GM23248 (cell line): Measurements from ENCODE around the gene CCN2. TPM values are rescaled to one million over a fixed set of nuclear protein-coding genes. Genes with fewer than 3 reads are reported as not detected.
A peak's percentile ranks its signal among the peaks of the same experiment; 100 is the strongest.
"Not testable (repeated sequence)": the region's sequence is repeated elsewhere in the genome, so short reads cannot be mapped to it uniquely, and the experiment has no call there.

ENCODE experiments used
- DNase-seq: peaks from one replicate; pipeline ENCODE4 v3.0.0-alpha.2; 2015
- H2AFZ ChIP-seq: fragments of 200-600 bp; sonication (generic); 2 replicates; pipeline ENCODE4 v1.6.1; 2016; ENCODE audit warnings: antibody characterized with exemption
- H3F3A ChIP-seq: fragments of 200-600 bp; sonication (generic); 2 replicates; pipeline ENCODE4 v1.6.1; 2016; ENCODE audit warnings: mild to moderate bottlenecking, antibody characterized with exemption, mixed run types; ENCODE audit not compliant: insufficient read depth
- H3K27ac ChIP-seq: fragments of 200-600 bp; sonication (generic); 2 replicates; pipeline ENCODE4 v1.5.1; 2016; ENCODE audit warnings: mild to moderate bottlenecking
- H3K27me3 ChIP-seq: fragments of 200-600 bp; sonication (generic); replicated peaks from 2 replicates; pipeline ENCODE4 v1.6.1; 2016; ENCODE audit warnings: mild to moderate bottlenecking; ENCODE audit not compliant: insufficient read depth
- H3K36me3 ChIP-seq: fragments of 200-600 bp; sonication (generic); 2 replicates; pipeline ENCODE4 v1.6.1; 2016; ENCODE audit warnings: low read depth, mild to moderate bottlenecking
- H3K4me1 ChIP-seq: fragments of 200-600 bp; sonication (generic); 2 replicates; pipeline ENCODE4 v1.6.1; 2016; ENCODE audit warnings: mild to moderate bottlenecking; ENCODE audit not compliant: insufficient read depth
- H3K4me2 ChIP-seq: fragments of 200-600 bp; sonication (generic); one replicate; pipeline ENCODE4 v1.6.1; 2016; ENCODE audit warnings: mild to moderate bottlenecking; ENCODE audit not compliant: unreplicated experiment
- H3K4me3 ChIP-seq: fragments of 200-600 bp; sonication (generic); 2 replicates; pipeline ENCODE4 v1.5.1; 2016; ENCODE audit warnings: mild to moderate bottlenecking
- H3K79me2 ChIP-seq: fragments of 200-600 bp; sonication (generic); 2 replicates; pipeline ENCODE4 v1.6.1; 2016; ENCODE audit warnings: mild to moderate bottlenecking; ENCODE audit not compliant: insufficient read depth
- H3K9ac ChIP-seq: fragments of 200-600 bp; sonication (generic); 2 replicates; pipeline ENCODE4 v1.6.1; 2016; ENCODE audit warnings: mild to moderate bottlenecking
- H3K9me2 ChIP-seq: fragments of 200-600 bp; sonication (generic); 2 replicates; pipeline ENCODE4 v1.6.1; 2016; ENCODE audit warnings: mixed run types, mild to moderate bottlenecking, moderate library complexity; ENCODE audit not compliant: insufficient read depth
- H3K9me3 ChIP-seq: fragments of 200-600 bp; sonication (generic); one replicate; pipeline ENCODE4 v1.6.1; 2017; ENCODE audit warnings: low read depth
- H4K20me1 ChIP-seq: fragments of 200-600 bp; sonication (generic); 2 replicates; pipeline ENCODE4 v1.6.0; 2016; ENCODE audit not compliant: insufficient read depth
- EZH2 ChIP-seq: fragments of 200-600 bp; sonication (generic); IDR thresholded peaks from 2 replicates; pipeline ENCODE4 v1.6.1; 2018; ENCODE audit warnings: antibody characterized with exemption, mild to moderate bottlenecking; ENCODE audit not compliant: insufficient read depth, poor library complexity, severe bottlenecking
- EZH2phosphoT487 ChIP-seq: fragments of 200-600 bp; sonication (generic); IDR thresholded peaks from 2 replicates; pipeline ENCODE4 v1.6.1; 2018; ENCODE audit warnings: antibody characterized with exemption, moderate library complexity, mild to moderate bottlenecking, low read depth; ENCODE audit not compliant: insufficient read depth
- WGBS, 2 experiments: methylation state at CpG; one replicate each; pipeline ENCODE4 v1.1.6; 2015 to 2017; ENCODE audit warnings: low lambda C conversion rate in 2 of 2, low coverage in 1 of 2; ENCODE audit errors: missing lambda C conversion rate in 2 of 2; 5-methylcytosine and 5-hydroxymethylcytosine counted together
- in situ Hi-C: fragments of 300-500 bp; cut with MboI; formaldehyde crosslinking; loops from 2 replicates; pipeline ENCODE4 v1.15.0; 2020
- polyA plus RNA-seq: library from polyadenylated mRNA; unstranded; fragments of >200 nt; fragmentation: Nextera tagmentation; extraction: Ambion mirVana; gene quantifications from 2 replicates; pipeline ENCODE4 v1.2.1, GENCODE V29; 2016
- total RNA-seq: library from RNA; depleted of rRNA; stranded (reverse); fragments of >200 nt; shearing (Covaris generic); gene quantifications from 2 replicates; pipeline ENCODE4 v1.2.3, GENCODE V29; 2014

Gene CCN2
- total and polyA plus RNA-seq, 2 experiments from 2014 or later, result 410 to 1,647 TPM

GRCh38 chr6:131910219-131910589 lies 41.0 kb downstream of the CCN2 start:
- no peak for TF ChIP-seq EZH2
- TF ChIP-seq EZH2phosphoT487, result no peak
- H2AFZ ChIP-seq, result no peak overlapping the region
- no peaks in the 10 kb centered on the region for H3F3A ChIP-seq
- no peaks in the 10 kb centered on the region for H3K9me2 ChIP-seq
- peaks cover 6% of the 10 kb centered on the region; the same call in 1 of the 2 replicates for H3K4me1 ChIP-seq
- H3K36me3 ChIP-seq, result no peaks in the 10 kb centered on the region
- DNase-seq, result no peak
- no peak overlapping the region for H3K9ac ChIP-seq
- H4K20me1 ChIP-seq, result no peaks in the 10 kb centered on the region
- no peak overlapping the region for H3K27ac ChIP-seq
- H3K4me3 ChIP-seq, result no peak overlapping the region
- H3K9me3 ChIP-seq, result no peaks in the 10 kb centered on the region
- in situ Hi-C loops, result loop anchor here (10.0 to 25.0 kb wide), 2 partner anchors 215 to 877 kb away; partner anchors contain the start of gene SLC18B1
- H3K4me2 ChIP-seq, result no peak overlapping the region
- WGBS, 2 experiments, result 93 to 94% methylated on average over 1 of the region's 1 CpG
- no peaks in the 10 kb centered on the region for H3K79me2 ChIP-seq
- H3K27me3 ChIP-seq, result no peaks in the 10 kb centered on the region

- Histone ChIP-seq H3K9me2 (no peaks in the 10 kb centered on the region), H3K36me3 (no peaks in the 10 kb centered on the region), H3K9ac (no peak overlapping the region), H3F3A (no peaks in the 10 kb centered on the region), H3K4me1 (peaks cover 2% of the 10 kb centered on the region; the same call in 1 of the 2 replicates), H3K79me2 (no peaks in the 10 kb centered on the region), H3K27ac (no peak overlapping the region), H4K20me1 (no peaks in the 10 kb centered on the region), H3K9me3 (no peaks in the 10 kb centered on the region), H3K27me3 (no peaks in the 10 kb centered on the region), H2AFZ (no peak overlapping the region), H3K4me3 (no peak overlapping the region), H3K4me2 (no peak overlapping the region)
- TF ChIP-seq EZH2phosphoT487, result 0 out of 2 replicates have a peak, but pooled peaks have one; percentile 76
- no peak for TF ChIP-seq EZH2
- DNase-seq, result peak; percentile 72
- 67 to 74% methylated on average over 4 of the region's 4 CpGs for WGBS, 2 experiments
- in situ Hi-C loops, result loop anchor here (10.0 to 25.0 kb wide), 2 partner anchors 215 to 878 kb away; partner anchors contain the start of gene SLC18B1
Observed at GRCh38 chr6:131909408-131910218, 41.6 kb downstream of the CCN2 start.

GRCh38 chr6:131908787-131909186 lies 42.4 kb downstream of the CCN2 start:
- H3K4me1 ChIP-seq, H2AFZ ChIP-seq, H3K4me2 ChIP-seq, H3K79me2 ChIP-seq, H3K9me2 ChIP-seq, H3K36me3 ChIP-seq, H4K20me1 ChIP-seq, H3K27me3 ChIP-seq, DNase-seq, H3K27ac ChIP-seq, H3K4me3 ChIP-seq, H3F3A ChIP-seq, H3K9ac ChIP-seq, H3K9me3 ChIP-seq: not testable (repeated sequence)
- in situ Hi-C loops, result loop anchor here (25.0 kb wide), 1 partner anchor 879 kb away; the partner anchor contains the start of gene SLC18B1
- WGBS, 2 experiments, result 81 to 91% methylated on average over 3 of the region's 3 CpGs

- WGBS, 2 experiments, result 72 to 78% methylated on average over 10 to 12 of the region's 12 CpGs
- in situ Hi-C loops, result loop anchor here (25.0 kb wide), 1 partner anchor 884 kb away; the partner anchor contains the start of gene SLC18B1
Observed at GRCh38 chr6:131903734-131904133, 47.4 kb downstream of the CCN2 start.

GRCh38 chr6:131901326-131901873 lies 49.8 kb downstream of the CCN2 start:
- H3K9me2 ChIP-seq, H3K4me1 ChIP-seq, H2AFZ ChIP-seq, H4K20me1 ChIP-seq, DNase-seq, H3K36me3 ChIP-seq, H3K9ac ChIP-seq, H3K27ac ChIP-seq, H3K4me3 ChIP-seq, H3F3A ChIP-seq, H3K79me2 ChIP-seq, H3K9me3 ChIP-seq, H3K4me2 ChIP-seq: not testable (repeated sequence)
- in situ Hi-C loops, result loop anchor here (25.0 kb wide), 1 partner anchor 886 kb away; the partner anchor contains the start of gene SLC18B1
- H3K27me3 ChIP-seq, result peaks cover 11% of the 10 kb centered on the region; the same call in 1 of the 2 replicates
- 87 to 88% methylated on average over 5 of the region's 5 CpGs for WGBS, 2 experiments

More at GRCh38 chr6:131903734-131904133, 47.4 kb downstream of the CCN2 start:
- not testable (repeated sequence) for H3K79me2 ChIP-seq, DNase-seq, H3K4me3 ChIP-seq, H3K27ac ChIP-seq, H4K20me1 ChIP-seq, H2AFZ ChIP-seq, H3K4me2 ChIP-seq, H3K9ac ChIP-seq, H3K4me1 ChIP-seq, H3K9me3 ChIP-seq, H3F3A ChIP-seq, H3K36me3 ChIP-seq, H3K9me2 ChIP-seq
- peaks cover 11% of the 10 kb centered on the region; the same call in 1 of the 2 replicates for H3K27me3 ChIP-seq
